ENCODE results near the gene CALML5. TPM values are rescaled to one million over a fixed set of nuclear protein-coding genes. Genes with fewer than 3 reads are reported as not detected.

The CALML5 gene
- total RNA-seq, 1 donor from 2014 or later: not detected

DNA sequence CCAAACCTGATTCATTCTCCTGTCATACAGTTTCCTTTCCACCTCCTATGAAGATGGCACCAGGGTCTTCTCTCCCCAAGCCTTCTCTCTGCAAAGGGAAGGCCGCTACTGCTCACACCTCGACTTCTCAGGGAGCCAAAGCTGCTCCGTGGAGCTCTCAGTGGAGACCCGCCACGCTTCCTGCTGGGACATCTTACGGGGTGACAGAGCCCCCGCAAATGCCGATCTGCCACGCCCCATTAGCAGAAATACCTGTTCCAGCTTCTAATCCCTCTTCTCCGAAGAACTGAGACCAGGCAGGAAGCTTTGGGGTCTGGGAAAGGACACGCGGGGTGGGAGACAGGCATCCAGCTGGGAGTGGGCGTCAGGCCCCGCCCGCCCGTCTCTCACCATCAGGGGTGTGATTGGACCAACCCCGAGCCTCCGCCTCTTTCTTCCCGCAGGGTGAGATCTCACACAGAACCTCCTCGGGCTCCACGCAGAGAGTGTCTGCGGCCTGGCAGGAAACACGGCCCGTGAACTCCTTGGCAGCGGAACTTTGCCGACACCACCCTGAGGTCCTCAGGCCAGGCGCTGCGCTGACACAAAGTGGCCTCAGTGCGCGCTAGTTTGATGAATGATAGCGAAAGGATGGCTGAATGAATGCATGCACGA lies 12.0 kb upstream of the CALML5 start:
- peaks cover 38% of the 10 kb centered on the region for H3K4me1 Mint-ChIP-seq (ENCODE audit: unreplicated experiment)
- TF ChIP-seq, protein P1, sequence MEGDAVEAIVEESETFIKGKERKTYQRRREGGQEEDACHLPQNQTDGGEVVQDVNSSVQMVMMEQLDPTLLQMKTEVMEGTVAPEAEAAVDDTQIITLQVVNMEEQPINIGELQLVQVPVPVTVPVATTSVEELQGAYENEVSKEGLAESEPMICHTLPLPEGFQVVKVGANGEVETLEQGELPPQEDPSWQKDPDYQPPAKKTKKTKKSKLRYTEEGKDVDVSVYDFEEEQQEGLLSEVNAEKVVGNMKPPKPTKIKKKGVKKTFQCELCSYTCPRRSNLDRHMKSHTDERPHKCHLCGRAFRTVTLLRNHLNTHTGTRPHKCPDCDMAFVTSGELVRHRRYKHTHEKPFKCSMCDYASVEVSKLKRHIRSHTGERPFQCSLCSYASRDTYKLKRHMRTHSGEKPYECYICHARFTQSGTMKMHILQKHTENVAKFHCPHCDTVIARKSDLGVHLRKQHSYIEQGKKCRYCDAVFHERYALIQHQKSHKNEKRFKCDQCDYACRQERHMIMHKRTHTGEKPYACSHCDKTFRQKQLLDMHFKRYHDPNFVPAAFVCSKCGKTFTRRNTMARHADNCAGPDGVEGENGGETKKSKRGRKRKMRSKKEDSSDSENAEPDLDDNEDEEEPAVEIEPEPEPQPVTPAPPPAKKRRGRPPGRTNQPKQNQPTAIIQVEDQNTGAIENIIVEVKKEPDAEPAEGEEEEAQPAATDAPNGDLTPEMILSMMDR (conservative IDR thresholded peaks at IDR 0.05): no peak
- H3K27me3 Mint-ChIP-seq: no peaks in the 10 kb centered on the region
- no peaks in the 10 kb centered on the region for H3K36me3 Mint-ChIP-seq
- H3K27ac Mint-ChIP-seq: no peak overlapping the region
- peaks cover 2% of the 10 kb centered on the region for H3K9me3 Mint-ChIP-seq
- no peak for DNase-seq (ENCODE audit: extremely low spot score, unreplicated experiment)
- H3K4me3 Mint-ChIP-seq: no peak overlapping the region

DNA sequence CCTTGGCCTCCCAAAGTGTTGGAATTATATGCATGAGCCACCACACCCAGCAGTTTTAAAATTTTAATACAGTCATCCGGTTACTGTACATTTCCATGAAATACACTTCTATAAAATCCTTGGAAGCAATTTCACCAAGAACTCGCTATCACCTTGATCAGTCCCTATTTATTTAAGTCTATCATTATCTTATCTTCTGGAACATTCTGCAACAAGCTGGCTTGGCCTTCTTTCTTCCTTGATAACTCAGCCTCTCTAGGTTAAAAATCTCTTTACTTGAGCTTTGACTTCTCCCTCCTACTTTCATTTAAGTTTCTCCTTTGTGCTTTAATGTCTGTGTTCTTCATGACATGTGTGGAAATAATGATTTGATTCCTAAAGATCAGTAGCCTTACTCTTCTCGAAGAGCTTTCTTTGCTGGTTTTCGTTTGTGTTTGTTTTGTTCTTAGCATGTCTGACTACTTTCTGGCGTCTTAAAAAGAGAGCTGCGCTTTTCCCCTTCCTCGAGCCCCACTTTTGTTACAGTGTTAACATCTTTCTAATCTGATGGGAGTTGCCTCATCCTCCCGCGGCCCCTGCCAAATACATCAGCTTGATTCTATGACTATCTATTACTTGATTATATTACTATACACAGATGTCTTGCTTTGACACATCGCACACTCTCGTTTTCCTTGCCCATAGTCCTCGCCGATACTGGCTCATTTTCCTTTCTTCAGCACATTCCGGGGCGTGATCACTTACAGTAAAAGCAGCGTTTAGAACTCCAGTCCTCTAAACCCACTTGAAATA lies 11.1 kb upstream of the CALML5 start:
- no peak for DNase-seq (ENCODE audit: extremely low spot score, unreplicated experiment)
- Mint-ChIP-seq H3K9me3 (no peaks in the 10 kb centered on the region), H3K4me1 (ENCODE audit: unreplicated experiment) (peaks cover 39% of the 10 kb centered on the region), H3K27me3 (no peaks in the 10 kb centered on the region), H3K27ac (peak overlapping the region; percentile 37), H3K4me3 (no peak overlapping the region), H3K36me3 (no peaks in the 10 kb centered on the region)
- TF ChIP-seq, protein P1 (conservative IDR thresholded peaks at IDR 0.05): no peak

DNA sequence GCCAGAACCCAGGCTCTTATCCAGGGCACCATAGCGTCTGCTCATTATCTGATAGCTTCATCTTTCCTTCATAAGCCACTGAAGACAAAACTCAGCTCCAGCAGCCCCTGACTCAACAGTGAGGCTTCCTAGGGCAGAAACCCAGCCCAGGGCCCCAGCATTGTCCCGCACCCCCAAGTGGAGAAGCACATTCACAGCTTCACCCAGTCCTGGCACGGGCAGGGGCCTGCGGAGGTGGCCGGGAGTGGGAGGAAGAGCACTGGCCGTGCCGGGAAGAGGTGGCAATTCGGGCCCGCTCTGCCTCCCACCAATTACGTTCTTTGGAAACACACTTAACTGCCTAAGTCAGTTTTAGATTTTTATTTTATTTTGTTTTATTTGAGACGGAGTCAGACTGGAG lies 10.3 kb upstream of the CALML5 start:
- Mint-ChIP-seq H3K27ac (no peak overlapping the region), H3K4me3 (no peak overlapping the region), H3K36me3 (no peaks in the 10 kb centered on the region), H3K27me3 (no peaks in the 10 kb centered on the region), H3K9me3 (no peaks in the 10 kb centered on the region), H3K4me1 (ENCODE audit: unreplicated experiment) (peaks cover 33% of the 10 kb centered on the region)
- TF ChIP-seq, protein P1 (conservative IDR thresholded peaks at IDR 0.05): no peak
- DNase-seq (ENCODE audit: extremely low spot score, unreplicated experiment): no peak

DNA sequence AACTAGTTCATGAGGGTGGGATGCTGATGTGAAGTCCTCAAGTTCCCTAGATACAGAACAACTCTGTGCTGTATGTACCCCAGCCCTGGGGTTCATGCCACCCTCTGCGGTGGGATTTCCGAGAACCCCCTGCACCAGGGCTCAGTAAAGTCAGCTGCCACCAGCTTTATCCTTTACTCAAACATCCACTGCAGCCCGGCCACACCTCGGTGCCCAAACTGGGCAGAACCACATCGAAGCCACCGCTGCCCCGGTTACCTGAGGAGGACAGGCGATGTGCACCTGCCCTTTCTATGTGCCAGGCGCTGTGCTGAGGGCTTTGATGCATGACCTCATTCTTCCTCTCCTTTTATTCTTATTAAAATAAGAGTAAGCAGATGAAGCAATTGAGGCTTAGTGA lies 9.9 kb upstream of the CALML5 start:
- TF ChIP-seq, protein P1 (conservative IDR thresholded peaks at IDR 0.05): no peak

DNA sequence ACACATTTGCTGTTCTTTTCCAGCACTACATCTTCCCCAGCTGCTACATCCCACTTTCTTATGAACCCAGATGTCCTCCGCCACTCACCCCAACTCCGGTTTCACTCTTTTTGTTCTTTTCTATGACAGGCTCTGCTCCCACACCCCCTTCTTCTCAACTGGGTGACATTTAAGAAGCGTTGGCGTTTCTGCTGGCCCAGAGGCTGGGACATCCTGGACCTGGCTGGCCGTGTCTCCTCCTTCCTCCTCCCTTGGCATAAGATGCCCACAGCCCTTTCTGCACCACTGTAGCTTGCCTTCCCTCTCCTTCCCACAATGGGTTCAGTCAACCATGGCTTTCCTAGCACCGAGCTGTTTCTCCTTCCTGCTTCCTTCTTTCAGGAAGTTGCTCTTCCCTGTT lies 9.4 kb upstream of the CALML5 start:
- Mint-ChIP-seq H3K36me3 (no peaks in the 10 kb centered on the region), H3K27me3 (no peaks in the 10 kb centered on the region), H3K4me1 (ENCODE audit: unreplicated experiment) (peaks cover 30% of the 10 kb centered on the region), H3K9me3 (no peaks in the 10 kb centered on the region), H3K4me3 (no peak overlapping the region), H3K27ac (no peak overlapping the region)
- TF ChIP-seq, protein P1 (conservative IDR thresholded peaks at IDR 0.05): no peak
- no peak for DNase-seq (ENCODE audit: extremely low spot score, unreplicated experiment)

More for the DNA sequence above, 9.9 kb upstream of the CALML5 start:
- Mint-ChIP-seq H3K27ac (no peak overlapping the region), H3K27me3 (no peaks in the 10 kb centered on the region), H3K4me1 (ENCODE audit: unreplicated experiment) (peaks cover 30% of the 10 kb centered on the region), H3K36me3 (no peaks in the 10 kb centered on the region), H3K4me3 (no peak overlapping the region), H3K9me3 (no peaks in the 10 kb centered on the region)
- no peak for DNase-seq (ENCODE audit: extremely low spot score, unreplicated experiment)

All from type B pancreatic cell (in vitro differentiated cells).